K562 (cell line): Measurements from ENCODE around the gene TBC1D9. TPM values are rescaled to one million over a fixed set of nuclear protein-coding genes. Genes with fewer than 3 reads are reported as not detected.

ENCODE experiments used
- ATAC-seq: fragments of 200-7000 bp; cut with Tn5 transposase; 3 replicates; pipeline ENCODE4 v1.9.1; 2020; ENCODE audit warnings: moderate library complexity
- BruUV-seq: library from RNA; stranded (reverse); fragments of 400-500 nt; replicated peaks from 2 replicates; lab custom pipeline; 2021; lab: Mats Ljungman, UMichigan
- CTCF ChIA-PET: fragments of 300-600 bp; formaldehyde crosslinking; extraction: SDS; loops from one replicate; lab custom pipeline; 2021; ENCODE audit warnings: low intra/inter-chr PET ratio; lab: Yijun Ruan, JAX
- POLR2A ChIA-PET: fragments of 300-600, 350-650 bp; sonication (Branson Sonifier 250); formaldehyde crosslinking; extraction: SDS; loops from one replicate; lab custom pipeline; 2021; ENCODE audit warnings: antibody characterized with exemption, inconsistent platforms; lab: Yijun Ruan, JAX
- DNase-seq, 4 experiments: peaks; one replicate each; pipeline versions ENCODE4 v3.0.0 to v3.0.0-alpha.2; 2011 to 2018; ENCODE audit warnings: low spot score in 3 of 4, mixed read lengths in 3 of 4; ENCODE audit errors: extremely low read depth in 1 of 4
- FAIRE-seq: peaks from 2 replicates; lab custom pipeline; 2011; peaks lifted over from hg19 to GRCh38; lab: Jason Lieb, UNC
- H2AFZ ChIP-seq: 2 replicates; pipeline ENCODE4 v1.6.0; 2011; ENCODE audit warnings: low read depth, low read length, control low read depth, inconsistent platforms
- H3K27ac ChIP-seq: fragments of 200-600 bp; 3 replicates; pipeline ENCODE4 v1.8.0; 2011; ENCODE audit warnings: low read depth, mild to moderate bottlenecking, control low read depth, inconsistent platforms, low read length, moderate library complexity, mixed read lengths; ENCODE audit errors: extremely low read depth
- H3K27me3 ChIP-seq, 2 experiments: fragments of 300-600 bp in 1 of 2; 2 replicates in 1 of 2; 3 replicates in 1 of 2; pipeline versions ENCODE4 v1.6.0 to v1.8.0; 2011; ENCODE audit warnings: inconsistent platforms in 2 of 2, low read length in 2 of 2, mild to moderate bottlenecking in 1 of 2, mixed read lengths in 1 of 2, moderate library complexity in 1 of 2; ENCODE audit not compliant: control insufficient read depth in 2 of 2, insufficient read depth in 2 of 2
- H3K36me3 ChIP-seq: fragments of 300-600 bp; 3 replicates; pipeline ENCODE4 v1.8.0; 2011; ENCODE audit warnings: mild to moderate bottlenecking, low read length, inconsistent platforms; ENCODE audit not compliant: control insufficient read depth, insufficient read depth
- H3K4me1 ChIP-seq, 2 experiments: fragments of 200-600 bp in 1 of 2; replicated peaks in 1 of 2; 2 replicates in 1 of 2; 3 replicates in 1 of 2; pipeline versions ENCODE4 v1.5.1 to v1.8.0; 2011; ENCODE audit warnings: inconsistent platforms in 2 of 2, low read length in 2 of 2, mild to moderate bottlenecking in 1 of 2, mixed read lengths in 1 of 2, moderate library complexity in 1 of 2; ENCODE audit not compliant: control insufficient read depth in 2 of 2, insufficient read depth in 2 of 2
- H3K4me2 ChIP-seq: 2 replicates; pipeline ENCODE4 v1.6.1; 2011; ENCODE audit warnings: low read length, control low read depth, inconsistent platforms, mixed read lengths; ENCODE audit not compliant: insufficient read depth
- H3K4me3 ChIP-seq: fragments of 200-600 bp; sonication (generic), shearing (Covaris generic); 2 replicates; pipeline ENCODE4 v1.5.1; 2016; ENCODE audit warnings: control low read depth, inconsistent platforms
- H3K79me2 ChIP-seq: fragments of 200-600 bp; 3 replicates; pipeline ENCODE4 v1.8.0; 2011; ENCODE audit warnings: low read length, inconsistent platforms; ENCODE audit not compliant: control insufficient read depth, insufficient read depth
- H3K9ac ChIP-seq, 2 experiments: 2 replicates each; pipeline versions ENCODE4 v1.6.0 to v1.6.1; 2011; ENCODE audit warnings: low read depth in 2 of 2, low read length in 2 of 2, control low read depth in 1 of 2, inconsistent platforms in 1 of 2, mild to moderate bottlenecking in 1 of 2, mixed read lengths in 1 of 2; ENCODE audit not compliant: insufficient read depth in 1 of 2
- H3K9me1 ChIP-seq: one replicate; pipeline ENCODE4 v1.6.0; 2011; ENCODE audit warnings: inconsistent platforms, mild to moderate bottlenecking, low read length, moderate library complexity; ENCODE audit not compliant: control insufficient read depth, insufficient read depth
- H3K9me3 ChIP-seq: replicated peaks from 2 replicates; pipeline ENCODE4 v1.5.1; 2011; ENCODE audit warnings: low read depth, low read length, inconsistent platforms; ENCODE audit not compliant: control insufficient read depth, insufficient read depth
- H4K20me1 ChIP-seq: replicated peaks from 2 replicates; pipeline ENCODE4 v1.6.1; 2011; ENCODE audit warnings: low read length, inconsistent platforms, mixed read lengths; ENCODE audit not compliant: control insufficient read depth, insufficient read depth
- BCOR ChIP-seq: fragments of 450-650 bp; IDR thresholded peaks from 2 replicates; pipeline ENCODE4 v1.6.1; 2016
- BMI1 ChIP-seq: fragments of 150-350 bp; IDR thresholded peaks from 2 replicates; pipeline ENCODE4 v1.6.1; 2014; ENCODE audit warnings: low read length
- BRCA1 ChIP-seq, 2 experiments: fragments of 450-650 bp in 1 of 2; sonication (generic) in 1 of 2; formaldehyde crosslinking in 1 of 2; IDR thresholded peaks; 2 replicates each; pipeline versions ENCODE4 v1.5.0 to v1.6.1; 2017 to 2020; ENCODE audit warnings: mild to moderate bottlenecking in 1 of 2, missing genetic modification reagents in 1 of 2
- CCNT2 ChIP-seq: IDR thresholded peaks from 2 replicates; pipeline ENCODE4 v1.6.1; 2011; ENCODE audit warnings: borderline replicate concordance, low read depth, mild to moderate bottlenecking, moderate library complexity, mixed read lengths, low read length; ENCODE audit not compliant: insufficient read length; ENCODE audit errors: extremely low read depth
- ELF4 ChIP-seq: fragments of 450-650 bp; formaldehyde crosslinking; IDR thresholded peaks from 2 replicates; pipeline ENCODE4 v1.4.0; 2022; ENCODE audit warnings: missing genetic modification characterization
- ESRRA ChIP-seq: fragments of 450-650 bp; IDR thresholded peaks from 2 replicates; pipeline ENCODE4 v1.6.1; 2014; ENCODE audit warnings: low read depth, mild to moderate bottlenecking, moderate library complexity, borderline replicate concordance
- FUS ChIP-seq: fragments of 200-400 bp; formaldehyde crosslinking; optimal IDR thresholded peaks from 2 replicates; pipeline ENCODE3; 2017; ENCODE audit warnings: low read depth, low read length
- JUND ChIP-seq, 2 experiments: IDR thresholded peaks; 2 replicates in 1 of 2; 3 replicates in 1 of 2; pipeline ENCODE4 v1.6.1; 2011; ENCODE audit warnings: borderline replicate concordance in 2 of 2, low read depth in 2 of 2, low read length in 2 of 2, improper control_type of control experiment in 1 of 2, missing biosample characterization in 1 of 2, missing genetic modification characterization in 1 of 2, missing genetic modification reagents in 1 of 2
- MAFK ChIP-seq: IDR thresholded peaks from 2 replicates; pipeline ENCODE4 v1.6.1; 2011; ENCODE audit warnings: low read length, improper control_type of control experiment
- MEF2A ChIP-seq: IDR thresholded peaks from 2 replicates; pipeline ENCODE4 v1.6.1; 2011; ENCODE audit warnings: low read depth, mild to moderate bottlenecking, low read length, moderate library complexity; ENCODE audit not compliant: control insufficient read depth
- NKRF ChIP-seq: fragments of 450-650 bp; IDR thresholded peaks from 2 replicates; pipeline ENCODE4 v1.6.1; 2016; ENCODE audit warnings: borderline replicate concordance
- SAFB ChIP-seq: fragments of 200-400 bp; formaldehyde crosslinking; IDR thresholded peaks from 2 replicates; pipeline ENCODE4 v1.6.1; 2017; ENCODE audit warnings: low read depth, low read length, borderline replicate concordance
- STAT5A ChIP-seq: IDR thresholded peaks from 2 replicates; pipeline ENCODE4 v1.6.1; 2012; ENCODE audit warnings: low read length, inconsistent platforms, borderline replicate concordance
- TEAD4 ChIP-seq, 2 experiments: sonication (generic) in 1 of 2; formaldehyde crosslinking in 1 of 2; IDR thresholded peaks; 2 replicates each; pipeline versions ENCODE4 v1.6.1 to v1.8.0; 2012 to 2022; ENCODE audit warnings: borderline replicate concordance in 1 of 2, inconsistent platforms in 1 of 2, low read length in 1 of 2, mild to moderate bottlenecking in 1 of 2, missing genetic modification reagents in 1 of 2
- XRCC4 ChIP-seq: IDR thresholded peaks from one replicate; pipeline ENCODE4 v1.6.1; 2011; ENCODE audit not compliant: insufficient read depth, insufficient read length; ENCODE audit errors: extremely low read depth
- ZBTB43 ChIP-seq: sonication (generic); formaldehyde crosslinking; IDR thresholded peaks from 2 replicates; pipeline ENCODE4 v1.8.0; 2023; ENCODE audit warnings: mild to moderate bottlenecking, missing genetic modification reagents
- ZBTB8A ChIP-seq: fragments of 450-650 bp; IDR thresholded peaks from 2 replicates; pipeline ENCODE4 v1.6.1; 2018; ENCODE audit warnings: mild to moderate bottlenecking, moderate library complexity; ENCODE audit not compliant: partially characterized antibody
- ZNF3 ChIP-seq: fragments of 250-450 bp; sonication (Bioruptor Pico); IDR thresholded peaks from 2 replicates; pipeline ENCODE4 v1.5.0; 2021; ENCODE audit warnings: mild to moderate bottlenecking, moderate library complexity
- WGBS: fragments of 100-300 bp; shearing (Covaris generic); methylation state at CpG from one replicate; pipeline ENCODE4 v1.1.6; 2016; ENCODE audit warnings: low coverage, mixed read lengths; ENCODE audit not compliant: insufficient coverage; ENCODE audit errors: missing lambda C conversion rate; 5-methylcytosine and 5-hydroxymethylcytosine counted together
- in situ Hi-C: fragments of 300-500 bp; cut with MboI; formaldehyde crosslinking; loops from 4 replicates; pipeline ENCODE4 v1.15.0; 2018; ENCODE audit warnings: inconsistent platforms, mixed read lengths
- intact Hi-C: fragments of 100-400 bp; cut with micrococcal nuclease; formaldehyde crosslinking; loops from 2 replicates; pipeline ENCODE4 v1.14.2; 2022
- polyA plus RNA-seq, 8 experiments: library from polyadenylated mRNA; depleted of rRNA in 4 of 8; stranded (reverse) in 5 of 8; unstranded in 3 of 8; fragments of >200 nt; fragmentation: Nextera tagmentation in 2 of 8; fragmentation: Illumina TruSeq in 1 of 8; extraction: Ambion mirVana in 2 of 8; extraction: Trizol in 1 of 8; gene quantifications; 2 replicates each; pipeline versions ENCODE4 v1.2.1 to v1.2.3, GENCODE V29; 2011 to 2014; ENCODE audit warnings: inconsistent platforms in 1 of 8, missing spikeins in 1 of 8
- total RNA-seq, 7 experiments: library from RNA; depleted of rRNA in 6 of 7; stranded (reverse); fragments of >200 nt in 6 of 7; fragmentation: Illumina TruSeq in 2 of 7; extraction: Trizol in 2 of 7; gene quantifications; 2 replicates each; pipeline versions ENCODE4 v1.2.1 to v1.2.3, GENCODE V29; 2011 to 2021; ENCODE audit warnings: low replicate concordance in 1 of 7

The TBC1D9 gene
- total and polyA plus RNA-seq, 9 of the 15 experiments (the other 6 are each of a cell fraction or from before 2014, with no cell fraction given): 0.13 TPM; not detected in 8

- ATAC-seq (no peak), DNase-seq (no peak), FAIRE-seq (no peak)
- no peak overlapping the region for H3K27ac ChIP-seq
- CTCF ChIA-PET: no interaction called here
- no peaks in the 10 kb centered on the region for H3K36me3 ChIP-seq
- H2AFZ ChIP-seq: no peak overlapping the region
- no peaks in the 10 kb centered on the region for H3K4me1 ChIP-seq
- no peaks in the 10 kb centered on the region for H3K9me3 ChIP-seq
- H3K4me3 ChIP-seq: no peak overlapping the region
- BruUV-seq: no TSS peak
- under 1% methylated on average over 8 of the region's 9 CpGs for WGBS
- H3K79me2 ChIP-seq: no peaks in the 10 kb centered on the region
- POLR2A ChIA-PET: interaction anchor here (0.6 kb wide), 1 partner anchor 636 kb away, joined by 3 read pairs; no protein-coding TSS in a partner anchor
- H3K27me3 ChIP-seq: no peaks in the 10 kb centered on the region; a peak in 1 of 5 replicates
- no peaks in the 10 kb centered on the region for H4K20me1 ChIP-seq
- in situ Hi-C loops: no loop called here
- H3K9me1 ChIP-seq: no peaks in the 10 kb centered on the region
- no peak overlapping the region for H3K4me2 ChIP-seq
- no peak overlapping the region for H3K9ac ChIP-seq
- intact Hi-C loops: no loop called here
- TF ChIP-seq SAFB: no peak
- no peak for TF ChIP-seq CCNT2
- TF ChIP-seq ZNF3 (CRISPR knock-in tag): no peak
- no peak for TF ChIP-seq ZBTB8A
- TF ChIP-seq MEF2A: no peak
- TF ChIP-seq XRCC4: no peak
- TF ChIP-seq STAT5A: no peak
- TF ChIP-seq JUND (IDR thresholded peaks at IDR 0.05; ENCODE audit: borderline replicate concordance, low read depth, low read length): no peak
- no peak for TF ChIP-seq JUND (tag; IDR thresholded peaks at IDR 0.05; ENCODE audit: borderline replicate concordance, low read depth, low read length)
- TF ChIP-seq ZBTB43 (CRISPR knock-in tag): no peak
- no peak for TF ChIP-seq TEAD4 (IDR thresholded peaks at IDR 0.05; ENCODE audit: low read length)
- TF ChIP-seq TEAD4 (CRISPR knock-in tag; IDR thresholded peaks at IDR 0.05; ENCODE audit: borderline replicate concordance): no peak
- no peak for TF ChIP-seq BMI1
- TF ChIP-seq ESRRA: no peak
- TF ChIP-seq ELF4: no peak
- no peak for TF ChIP-seq NKRF
- no peak for TF ChIP-seq BCOR
- TF ChIP-seq FUS: no peak
- no peak for TF ChIP-seq MAFK
- TF ChIP-seq BRCA1 (IDR thresholded peaks at IDR 0.05): no peak
- TF ChIP-seq BRCA1 (CRISPR knock-in tag; IDR thresholded peaks at IDR 0.05): no peak
Measured at GRCh38 chr4:140720387-140721304, 35.5 kb downstream of the TBC1D9 start.
